ENCODE data around the gene IKBKG.
"Not testable (repeated sequence)": the region's sequence is repeated elsewhere in the genome, so short reads cannot be mapped to it uniquely, and the experiment has no call there.

Gene IKBKG

DNA sequence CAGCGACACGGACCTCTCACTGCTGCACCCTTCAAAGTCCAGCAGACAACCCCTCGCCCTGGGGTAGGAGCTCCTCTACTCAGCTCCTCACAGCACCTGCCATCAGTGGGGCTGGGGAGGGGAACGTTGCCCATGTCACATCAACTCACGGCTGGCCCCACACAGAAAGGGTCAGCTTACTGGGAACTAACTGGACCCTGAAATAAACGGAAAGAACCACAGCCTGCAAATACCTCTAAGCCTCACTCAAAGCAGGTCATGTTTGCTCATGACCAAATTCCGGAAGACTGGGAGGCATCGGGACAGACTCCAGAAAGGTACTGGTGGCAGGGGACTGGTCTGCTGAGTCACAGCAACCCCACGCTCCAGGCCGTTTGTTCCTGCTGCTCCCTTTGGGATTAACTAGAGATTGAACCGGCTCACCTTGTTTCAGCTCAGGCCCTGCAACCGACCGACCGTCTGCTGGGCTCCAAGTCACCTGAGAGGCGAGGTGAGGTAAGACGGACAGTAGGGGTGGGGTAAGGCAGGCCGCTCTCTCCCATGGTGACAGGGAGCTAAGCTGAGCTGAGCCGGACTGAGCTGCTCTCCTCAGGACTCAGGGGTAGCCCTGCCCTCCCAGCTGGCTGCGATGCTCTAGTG lies 6.4 kb upstream of the IKBKG start:
- TF ChIP-seq GATA2 (IDR thresholded peaks at IDR 0.05; ENCODE audit: low read depth, low read length) (no peak), GATA3 (IDR thresholded peaks at IDR 0.05; ENCODE audit: low read depth, low read length) (no peak)

DNA sequence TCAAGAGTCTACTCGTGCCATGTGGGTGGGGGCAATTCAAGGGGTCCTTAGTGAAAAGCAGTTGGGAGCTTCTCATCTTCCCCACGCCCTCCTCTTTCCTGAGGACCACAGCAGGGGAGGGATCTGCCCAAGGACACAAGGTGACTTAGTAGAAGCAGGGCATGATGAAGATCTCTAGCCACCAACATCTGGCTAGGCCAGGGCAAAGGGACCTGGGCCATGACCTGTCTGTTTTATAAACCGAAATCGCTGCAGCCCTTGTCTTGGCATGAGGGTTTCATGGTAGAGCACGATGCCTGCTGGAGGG lies 5.9 kb upstream of the IKBKG start:
- TF ChIP-seq GATA2 (IDR thresholded peaks at IDR 0.05; ENCODE audit: low read depth, low read length) (no peak), GATA3 (IDR thresholded peaks at IDR 0.05; ENCODE audit: low read depth, low read length) (no peak)

DNA sequence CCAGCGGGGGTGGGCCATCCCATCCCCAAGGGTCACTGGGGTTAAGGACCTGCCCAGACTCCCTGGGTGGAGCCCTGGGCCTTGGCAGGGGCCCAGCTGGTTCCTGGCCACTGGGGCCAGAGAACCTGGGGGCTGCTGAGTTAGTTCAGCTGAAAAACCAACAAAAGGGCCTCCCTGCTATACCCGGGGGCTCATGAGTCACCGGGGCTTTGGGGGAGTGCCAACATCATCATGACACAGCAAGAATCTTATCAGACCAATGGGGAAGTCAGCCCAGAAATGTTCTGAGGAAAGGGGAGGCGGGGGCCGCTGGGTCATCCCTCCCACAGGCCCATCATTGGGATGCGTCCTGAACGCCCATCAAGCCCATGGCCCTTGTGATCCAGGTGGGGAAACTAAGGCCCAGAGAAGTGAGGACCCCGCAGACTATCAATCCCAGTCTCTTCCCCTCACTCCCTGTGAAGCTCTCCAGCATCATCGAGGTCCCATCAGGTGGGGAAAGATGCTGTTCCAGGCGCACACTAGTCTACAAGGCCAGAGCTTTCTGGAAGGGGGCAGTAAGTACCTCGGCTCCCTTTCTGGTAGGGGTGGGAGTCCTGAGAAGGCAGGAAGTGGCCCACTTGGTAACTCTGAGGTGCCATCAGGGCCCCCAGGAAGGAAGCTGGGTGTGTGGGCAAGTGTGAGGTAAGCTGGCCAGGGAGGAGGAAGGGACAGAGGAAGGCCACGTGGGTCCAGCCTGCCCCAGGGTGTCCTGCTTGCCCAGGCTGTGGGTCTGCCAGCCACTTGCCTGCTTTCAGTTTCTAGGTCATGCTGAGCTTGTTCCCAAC lies 5.3 kb upstream of the IKBKG start:
- TF ChIP-seq GATA2 (IDR thresholded peaks at IDR 0.05; ENCODE audit: low read depth, low read length): no peak
- TF ChIP-seq GATA3 (IDR thresholded peaks at IDR 0.05; ENCODE audit: low read depth, low read length): no peak

DNA sequence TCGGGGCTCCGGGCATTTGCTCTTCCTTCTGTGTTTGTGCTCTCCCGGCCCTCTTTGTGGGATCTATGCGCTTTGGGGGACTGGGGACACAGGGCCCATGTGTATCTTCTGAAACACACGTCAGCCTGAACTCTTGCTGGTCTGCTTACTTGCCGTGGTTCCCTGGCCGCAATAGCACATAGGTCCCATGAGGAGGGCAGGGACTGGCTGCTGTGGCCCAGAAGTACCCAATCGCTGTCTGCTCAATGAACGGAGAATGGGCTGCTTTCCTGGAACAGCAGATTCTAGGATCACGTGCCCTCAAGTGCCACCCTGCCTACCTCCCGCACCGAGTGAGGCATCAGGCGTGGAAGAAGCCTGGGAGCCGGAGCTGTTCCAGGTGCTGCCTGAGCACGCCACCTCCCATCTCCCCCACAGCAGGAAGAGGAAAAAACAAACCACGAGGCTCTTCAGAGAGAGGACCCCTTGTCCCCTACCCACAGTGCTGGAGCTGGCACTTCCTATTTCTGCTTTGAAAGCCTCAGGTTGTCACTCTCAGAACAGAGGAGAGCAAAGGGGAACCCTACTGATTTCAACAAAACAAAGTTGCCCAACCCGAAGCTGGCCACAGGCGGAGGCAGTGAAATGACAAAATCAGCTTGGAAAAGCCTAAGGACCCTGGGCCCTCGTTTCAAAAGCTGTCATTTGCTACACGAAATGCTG lies 4.5 kb upstream of the IKBKG start:
- TF ChIP-seq GATA3 (IDR thresholded peaks at IDR 0.05; ENCODE audit: low read depth, low read length) (no peak), GATA2 (IDR thresholded peaks at IDR 0.05; ENCODE audit: low read depth, low read length) (no peak)

DNA sequence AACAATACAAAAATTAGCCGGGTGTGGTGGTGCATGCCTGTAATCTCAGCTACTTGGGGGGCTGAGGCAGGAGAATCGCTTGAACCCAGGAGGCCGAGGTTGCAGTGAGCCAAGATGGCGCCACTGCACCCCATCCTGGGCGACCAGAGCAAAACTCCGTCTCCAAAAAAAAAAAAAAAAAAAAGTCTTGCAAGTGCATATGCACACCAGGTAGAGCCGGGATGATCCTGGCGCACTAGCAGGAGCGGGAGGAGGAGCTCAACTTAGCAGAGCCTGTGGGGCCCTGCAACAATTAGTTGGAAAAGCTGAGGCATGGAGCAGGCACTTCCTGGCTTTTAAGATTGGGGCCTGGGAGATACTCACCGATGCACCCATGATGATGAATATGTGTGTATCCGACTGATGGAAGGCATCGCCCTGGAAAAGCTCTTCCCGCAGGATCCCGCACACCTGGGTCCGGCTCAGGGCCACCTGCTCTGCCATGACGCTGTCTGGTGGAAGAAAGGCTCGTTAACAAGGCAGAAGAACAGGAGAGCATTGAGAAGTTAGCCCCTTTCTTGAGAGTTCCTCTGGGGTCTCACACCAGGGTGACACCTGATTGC lies 1.6 kb upstream of the IKBKG start:
- no peak for TF ChIP-seq GATA3 (IDR thresholded peaks at IDR 0.05; ENCODE audit: low read depth, low read length)
- no peak for TF ChIP-seq GATA2 (IDR thresholded peaks at IDR 0.05; ENCODE audit: low read depth, low read length)

DNA sequence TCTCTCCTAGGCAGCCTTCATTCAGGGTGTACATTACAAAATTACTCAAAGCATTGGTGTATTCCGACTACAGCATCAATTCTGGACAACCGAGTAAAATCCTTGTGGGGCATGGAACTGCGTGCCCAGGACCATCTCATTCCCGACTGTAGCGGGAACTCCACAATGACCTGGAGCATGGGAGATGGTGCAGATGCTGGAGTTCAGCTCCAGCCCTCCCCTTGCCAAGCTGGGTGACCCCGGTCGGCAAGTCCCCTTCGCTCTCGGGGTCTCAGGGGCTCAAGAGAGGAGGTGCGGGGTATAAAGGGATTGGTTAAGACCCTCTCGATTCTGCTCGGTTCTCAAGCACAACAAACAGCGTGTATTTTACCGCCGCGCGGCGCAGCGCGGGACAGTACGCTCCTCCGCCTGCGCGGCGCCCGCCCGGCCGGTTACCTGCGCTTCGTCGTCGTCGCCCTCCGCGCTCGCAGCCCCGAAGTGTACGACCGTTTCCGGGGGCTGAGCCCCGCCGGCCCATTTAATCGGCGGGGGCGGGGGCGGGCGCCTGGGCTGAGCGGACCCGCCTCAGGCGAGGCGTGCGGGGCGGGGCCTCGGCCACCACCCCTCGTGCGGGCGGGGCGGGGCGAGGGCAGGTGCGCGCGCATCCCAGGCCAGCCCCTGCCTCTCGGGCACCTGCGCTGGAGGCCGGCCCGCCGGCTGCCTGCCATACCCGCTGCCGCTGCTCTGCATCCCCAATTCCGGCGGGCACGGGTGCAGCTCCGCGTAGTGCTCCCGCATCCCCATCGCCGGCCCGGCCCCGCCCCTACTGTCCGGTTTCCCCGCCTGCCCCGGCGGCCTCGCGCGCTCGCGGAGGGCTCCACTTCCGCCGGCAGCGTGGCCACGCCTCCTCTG lies 821 bp upstream of the IKBKG start, which contains the start of gene G6PD:
Gene G6PD (minus strand): TSS at position 493 of the 891 bp plus-strand sequence. CDS start 691 bp downstream, outside the sequence.
- TF ChIP-seq GATA3 (IDR thresholded peaks at IDR 0.05; ENCODE audit: low read depth, low read length): no peak
- TF ChIP-seq GATA2 (IDR thresholded peaks at IDR 0.05; ENCODE audit: low read depth, low read length): no peak

DNA sequence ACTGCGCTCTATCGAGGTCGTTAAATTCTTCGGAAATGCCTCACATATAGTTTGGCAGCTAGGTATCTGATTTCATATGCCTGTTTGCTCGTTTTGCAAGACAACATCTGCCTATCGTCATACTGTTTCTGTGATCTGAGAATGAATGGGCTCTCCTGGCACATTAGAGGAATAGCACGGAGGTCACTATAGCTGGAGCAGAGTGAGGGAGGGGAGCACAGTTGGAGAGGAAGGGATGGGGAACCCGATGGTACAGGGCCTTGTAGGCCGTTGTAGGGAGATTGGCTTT lies 552 bp downstream of the IKBKG start:
- TF ChIP-seq GATA2 (IDR thresholded peaks at IDR 0.05; ENCODE audit: low read depth, low read length) (no peak), GATA3 (IDR thresholded peaks at IDR 0.05; ENCODE audit: low read depth, low read length) (no peak)

DNA sequence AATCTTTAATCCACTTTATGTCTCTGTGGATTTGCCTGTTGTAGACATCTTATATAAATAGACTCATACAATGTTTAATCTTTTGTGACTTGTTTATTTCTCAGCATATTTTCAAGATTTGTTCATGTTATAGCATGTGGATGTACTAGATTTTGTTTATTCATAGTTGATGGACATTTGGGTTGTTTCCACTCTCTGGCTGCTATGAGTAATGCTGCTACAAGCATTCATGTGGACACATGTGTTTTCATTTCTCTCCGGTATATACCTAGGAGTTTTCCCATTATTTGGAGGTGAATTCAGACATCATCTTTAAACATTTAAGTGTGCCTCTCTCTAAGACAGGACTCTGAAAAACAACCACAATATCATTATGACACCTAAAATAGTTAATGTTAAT lies 2.3 kb downstream of the IKBKG start:
- TF ChIP-seq GATA3 (IDR thresholded peaks at IDR 0.05; ENCODE audit: low read depth, low read length): no peak
- TF ChIP-seq GATA2 (IDR thresholded peaks at IDR 0.05; ENCODE audit: low read depth, low read length): no peak

DNA sequence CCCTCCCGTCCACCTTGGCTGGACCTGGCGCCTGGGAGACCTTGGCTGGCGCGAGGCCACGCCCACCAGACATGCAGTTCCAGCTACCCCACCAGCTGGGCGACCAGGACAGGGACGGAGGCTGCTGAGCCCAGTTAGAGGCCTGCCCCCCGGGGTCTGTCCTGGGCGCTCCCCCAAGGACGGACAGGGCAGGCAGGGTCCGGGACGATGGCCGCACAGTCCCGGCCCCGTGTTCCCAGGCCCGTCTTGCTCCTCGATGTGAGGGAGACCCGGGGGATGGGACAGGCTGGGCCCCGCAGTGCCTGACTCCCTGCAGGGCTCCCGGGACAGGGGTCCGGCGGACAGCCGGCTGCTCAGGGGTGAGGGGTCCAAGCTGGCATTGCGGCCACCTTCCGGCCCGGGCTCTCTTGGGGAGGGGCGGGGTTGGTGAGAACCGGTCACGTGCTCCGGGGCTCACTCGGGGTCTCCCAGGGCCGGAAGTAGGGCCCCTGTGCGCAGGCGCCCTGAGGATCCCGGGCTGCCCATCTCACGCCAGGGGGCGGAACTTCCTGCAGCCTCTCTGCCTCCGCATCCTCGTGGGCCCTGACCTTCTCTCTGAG lies 37.3 kb downstream of the IKBKG start, which contains the start of gene CTAG1A:
Gene CTAG1A (plus strand): TSS at position 549 of the 599 bp plus-strand sequence. CDS start 74 bp downstream, outside the sequence.
- not testable (repeated sequence) for TF ChIP-seq GATA3, GATA2 (IDR thresholded peaks at IDR 0.05; ENCODE audit: low read depth, low read length)

DNA sequence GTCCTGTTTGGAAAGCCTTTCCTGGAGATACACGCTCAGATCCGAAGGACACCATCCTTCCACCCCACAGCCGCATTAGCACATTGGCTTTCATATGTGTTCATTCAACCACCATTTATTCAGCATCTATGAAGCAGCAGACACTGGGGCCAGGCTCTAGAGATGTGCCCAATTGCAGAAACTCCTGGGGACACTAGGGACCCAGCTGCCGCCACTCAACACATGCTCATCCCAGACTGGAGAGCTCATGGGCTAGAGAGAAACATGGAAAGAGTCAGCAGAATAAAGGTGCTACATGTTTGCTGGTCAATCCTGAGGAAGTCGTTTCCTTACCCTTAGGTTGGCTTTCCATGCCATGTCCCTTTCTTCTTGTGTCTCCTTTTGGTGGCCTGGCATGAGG lies 45.1 kb downstream of the IKBKG start:
- TF ChIP-seq GATA3 (IDR thresholded peaks at IDR 0.05; ENCODE audit: low read depth, low read length) (no peak), GATA2 (IDR thresholded peaks at IDR 0.05; ENCODE audit: low read depth, low read length) (no peak)

DNA sequence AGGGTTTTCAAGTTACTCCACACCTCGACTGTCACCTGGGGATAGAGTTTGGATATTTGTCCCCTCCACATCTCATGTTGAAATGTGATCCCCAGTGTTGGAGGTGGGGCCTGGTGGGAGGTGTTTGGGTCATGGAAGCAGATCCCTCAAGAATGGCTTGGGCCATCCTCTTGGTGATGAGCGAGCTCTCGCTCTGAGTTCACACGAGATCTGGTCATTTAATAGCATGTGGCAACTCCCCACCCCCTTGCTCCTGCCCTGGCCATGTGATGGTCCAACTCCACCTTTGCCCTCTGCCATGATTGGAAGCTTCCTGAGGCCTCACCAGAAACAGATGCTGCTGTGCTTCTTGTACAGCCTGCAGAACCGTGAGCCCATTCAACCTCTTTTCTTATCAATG lies 45.8 kb downstream of the IKBKG start:
- TF ChIP-seq GATA2 (IDR thresholded peaks at IDR 0.05; ENCODE audit: low read depth, low read length) (no peak), GATA3 (IDR thresholded peaks at IDR 0.05; ENCODE audit: low read depth, low read length) (no peak)

DNA sequence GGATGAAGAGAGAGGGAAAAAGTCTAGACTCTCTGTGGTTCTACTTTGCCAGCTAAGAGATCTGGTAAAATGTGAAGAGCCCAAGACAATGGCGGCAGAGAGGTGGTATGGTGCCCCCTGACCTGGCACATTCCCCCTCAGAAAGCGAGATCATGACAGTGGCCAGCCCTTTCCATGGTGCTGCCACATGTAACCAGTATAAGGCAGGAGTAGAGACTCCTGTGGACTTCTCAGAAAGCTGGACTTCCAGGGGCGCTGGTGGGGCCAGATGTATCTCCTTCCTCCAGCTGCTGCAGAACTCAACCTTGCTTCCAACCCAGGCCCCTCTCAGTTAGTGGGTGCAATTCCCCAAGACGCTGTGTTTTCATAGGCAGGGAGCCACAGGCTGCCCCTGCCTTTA lies 47.1 kb downstream of the IKBKG start:
- TF ChIP-seq GATA2 (IDR thresholded peaks at IDR 0.05; ENCODE audit: low read depth, low read length) (no peak), GATA3 (IDR thresholded peaks at IDR 0.05; ENCODE audit: low read depth, low read length) (no peak)
